AG09319 (cell line): ENCODE measurements around the gene MTA2.

ENCODE experiments used
- DNase-seq: peaks from one replicate; pipeline ENCODE4 v3.0.0-alpha.2; 2010; ENCODE audit warnings: low read depth; ENCODE audit errors: extremely low read depth
- CTCF ChIP-seq: IDR thresholded peaks from 2 replicates; pipeline ENCODE4 v1.5.1; 2011; ENCODE audit warnings: low read depth, mild to moderate bottlenecking, inconsistent platforms, low read length, moderate library complexity

MTA2 gene

GRCh38 chr11:62604460-62605120, 2.9 kb upstream of the MTA2 start:
- no peak for DNase-seq
- no peak for TF ChIP-seq CTCF

DNA sequence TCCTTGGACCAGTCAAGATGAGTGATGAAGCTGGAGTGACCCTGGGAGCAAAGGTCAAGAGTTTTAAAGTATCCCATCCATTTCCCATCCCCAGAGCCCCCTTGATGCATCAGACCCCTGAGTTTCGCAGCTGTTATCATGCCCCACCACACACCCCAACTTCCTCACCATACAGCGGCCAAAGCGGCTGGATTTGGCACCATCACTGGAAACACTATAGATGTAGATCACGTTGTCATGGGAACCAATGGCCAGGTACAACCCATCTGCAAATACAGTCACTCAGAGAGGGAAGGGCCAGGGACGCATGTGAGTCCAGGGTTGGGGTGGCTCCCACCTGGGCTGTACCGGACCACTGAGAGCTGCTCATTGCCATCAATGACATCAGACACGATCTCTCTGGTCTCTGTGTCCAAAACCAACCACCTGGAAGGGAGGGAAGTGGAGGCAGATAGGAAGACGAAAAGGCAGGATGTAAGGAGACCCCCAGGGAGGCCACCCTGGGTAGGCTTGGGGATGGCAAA, 2.2 kb upstream of the MTA2 start:
- TF ChIP-seq CTCF: no peak
- no peak for DNase-seq

GRCh38 chr11:62603072-62603408, 1.4 kb upstream of the MTA2 start:
- TF ChIP-seq CTCF: no peak
- no peak for DNase-seq

- DNase-seq: no peak
- TF ChIP-seq CTCF: no peak; the same call in 1 of the 2 replicates
These were observed 741 bp upstream of the MTA2 start for GRCh38 chr11:62602141-62603071.

GRCh38 chr11:62601122-62601371, 618 bp downstream of the MTA2 start:
- no peak for DNase-seq
- no peak for TF ChIP-seq CTCF

DNA sequence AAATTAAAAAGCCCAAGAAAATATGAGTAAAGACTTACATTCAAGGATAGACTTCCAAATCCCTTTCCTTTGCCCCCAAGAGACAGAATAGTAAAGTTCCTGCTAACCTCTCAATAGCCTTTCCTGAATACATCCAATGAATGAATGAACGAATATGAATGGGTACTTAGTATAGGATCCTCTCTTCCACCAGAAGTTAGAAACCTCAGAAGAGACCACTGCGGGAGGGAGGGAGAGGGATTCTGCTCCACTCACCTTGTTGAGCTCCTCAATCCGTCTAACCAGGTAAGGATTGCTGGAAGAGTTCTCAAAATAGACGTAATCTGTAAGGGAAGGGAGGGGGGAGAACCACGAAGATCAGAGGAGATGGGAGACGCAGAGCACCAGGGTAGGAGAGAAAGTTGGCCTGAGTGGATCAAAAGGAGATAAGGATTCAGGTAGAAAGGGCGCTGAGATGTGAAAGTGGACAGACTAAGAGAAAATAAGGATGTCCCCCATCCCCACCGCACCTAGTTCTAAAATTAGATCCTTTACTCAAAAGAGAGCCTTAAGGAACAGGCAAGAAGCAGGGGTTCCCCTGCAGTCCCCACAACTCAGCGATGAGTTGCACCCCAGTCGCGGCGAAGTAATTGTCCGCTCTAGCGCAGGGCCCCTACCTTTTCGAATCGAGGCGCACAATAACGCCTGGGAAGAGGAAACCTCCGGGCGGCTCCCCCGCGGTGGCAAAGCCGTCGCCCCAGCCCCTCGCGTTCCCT, 1.1 kb downstream of the MTA2 start:
- TF ChIP-seq CTCF: no peak
- no peak for DNase-seq

DNA sequence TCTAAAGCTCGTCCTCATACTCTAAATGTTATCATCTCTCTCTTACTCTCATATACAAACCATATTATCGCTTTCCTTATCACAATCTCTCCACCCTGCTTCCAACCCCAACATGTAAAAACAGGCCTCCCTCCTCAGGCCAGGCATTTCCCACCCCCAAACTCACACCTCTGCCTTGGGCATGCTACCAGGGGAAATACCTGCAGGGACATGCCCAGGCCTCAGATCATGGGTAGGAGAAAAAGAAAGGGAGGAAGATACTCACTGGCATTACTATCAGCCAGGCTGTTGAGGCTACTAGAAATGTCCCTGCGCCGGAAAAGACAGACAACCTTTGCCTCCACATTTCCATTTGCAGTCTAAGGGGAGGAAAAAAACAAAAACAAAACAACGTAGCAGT, 1.8 kb downstream of the MTA2 start:
- no peak for DNase-seq
- TF ChIP-seq CTCF: no peak
